Putamen (tissue), 1 donor: Measurements from ENCODE around the gene CLINT1.

Experiments used
- DNase-seq: peaks from one replicate; pipeline ENCODE4 v3.0.0-alpha.2; 2016; ENCODE audit warnings: low spot score

Gene CLINT1

GRCh38 chr5:157758706-157759105, 100.2 kb downstream of the CLINT1 start:
- DNase-seq: no peak

DNA sequence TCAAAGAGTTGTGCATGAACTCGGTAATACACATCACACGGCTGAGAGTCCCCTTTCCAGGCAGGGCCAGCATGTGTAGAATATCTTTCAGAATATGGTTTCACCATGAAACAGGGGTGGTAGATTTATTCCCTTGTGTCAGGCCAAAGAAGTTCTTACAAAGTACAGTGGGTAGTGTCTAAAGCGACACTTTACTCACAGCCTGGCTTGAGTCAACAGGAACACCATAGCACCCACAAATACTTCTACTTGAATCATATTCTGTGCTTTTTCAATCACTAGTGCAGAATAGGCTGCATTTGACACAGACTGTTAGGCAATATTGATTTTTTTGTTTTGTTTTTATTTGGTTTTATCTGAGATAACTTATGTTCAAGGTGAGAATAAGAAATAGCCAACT, 102.8 kb downstream of the CLINT1 start:
- DNase-seq: no peak

GRCh38 chr5:157750320-157750719, 108.6 kb downstream of the CLINT1 start:
- DNase-seq: no peak

DNA sequence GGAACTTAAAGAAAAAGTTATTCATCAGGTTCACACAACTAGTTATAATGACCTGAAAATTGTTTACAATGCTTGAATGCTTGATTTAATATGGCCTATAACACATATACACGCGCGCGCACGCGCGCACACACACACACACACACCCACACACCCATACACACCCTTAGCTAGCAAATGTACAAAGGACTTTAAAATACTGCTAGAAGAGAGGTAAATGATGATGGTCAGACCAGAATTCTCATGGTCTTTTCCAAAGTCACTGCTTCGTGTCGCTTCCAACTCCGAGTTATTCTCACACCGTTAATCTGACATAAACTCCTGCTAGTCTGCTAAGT, 109.5 kb downstream of the CLINT1 start:
- no peak for DNase-seq

DNA sequence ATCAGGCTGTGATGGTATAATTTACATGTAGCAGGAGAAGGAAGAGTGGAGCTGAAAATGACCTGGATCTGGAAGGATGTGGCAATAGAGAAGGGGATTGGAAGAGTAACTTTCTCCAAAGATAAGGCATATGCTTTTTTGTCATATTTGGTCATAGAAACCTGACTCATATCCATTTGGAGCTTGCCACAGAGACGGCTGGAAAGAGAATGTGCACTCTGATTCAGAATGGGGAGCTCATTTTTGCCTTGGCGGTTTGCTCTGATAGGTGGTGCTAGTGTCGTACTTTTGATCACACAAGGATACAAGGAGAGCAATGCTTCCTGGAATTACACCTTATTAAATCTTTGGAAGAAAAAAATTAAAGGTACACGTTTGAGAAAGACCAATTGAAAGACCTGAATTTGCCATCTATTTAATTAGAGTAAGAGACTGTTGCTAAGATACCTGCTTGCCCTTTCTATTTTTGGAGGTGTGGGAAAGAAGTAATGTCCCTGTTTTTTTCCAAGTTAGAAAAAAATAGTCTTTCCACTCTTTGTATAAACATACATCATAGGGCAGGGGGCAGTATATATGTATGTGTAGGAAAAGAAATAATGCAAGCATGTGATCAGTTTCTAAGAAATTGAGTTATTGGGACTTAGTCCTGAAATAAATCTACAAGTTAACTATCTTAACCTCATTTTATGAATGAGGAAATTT, 110.0 kb downstream of the CLINT1 start:
- no peak for DNase-seq

- no peak for DNase-seq
Measured at GRCh38 chr5:157747766-157748700, 110.9 kb downstream of the CLINT1 start.

- DNase-seq: no peak
Measured at GRCh38 chr5:157747173-157747740, 111.7 kb downstream of the CLINT1 start.

GRCh38 chr5:157745041-157745456, 113.9 kb downstream of the CLINT1 start:
- DNase-seq: no peak

GRCh38 chr5:157744051-157745011, 114.6 kb downstream of the CLINT1 start:
- DNase-seq: no peak

DNA sequence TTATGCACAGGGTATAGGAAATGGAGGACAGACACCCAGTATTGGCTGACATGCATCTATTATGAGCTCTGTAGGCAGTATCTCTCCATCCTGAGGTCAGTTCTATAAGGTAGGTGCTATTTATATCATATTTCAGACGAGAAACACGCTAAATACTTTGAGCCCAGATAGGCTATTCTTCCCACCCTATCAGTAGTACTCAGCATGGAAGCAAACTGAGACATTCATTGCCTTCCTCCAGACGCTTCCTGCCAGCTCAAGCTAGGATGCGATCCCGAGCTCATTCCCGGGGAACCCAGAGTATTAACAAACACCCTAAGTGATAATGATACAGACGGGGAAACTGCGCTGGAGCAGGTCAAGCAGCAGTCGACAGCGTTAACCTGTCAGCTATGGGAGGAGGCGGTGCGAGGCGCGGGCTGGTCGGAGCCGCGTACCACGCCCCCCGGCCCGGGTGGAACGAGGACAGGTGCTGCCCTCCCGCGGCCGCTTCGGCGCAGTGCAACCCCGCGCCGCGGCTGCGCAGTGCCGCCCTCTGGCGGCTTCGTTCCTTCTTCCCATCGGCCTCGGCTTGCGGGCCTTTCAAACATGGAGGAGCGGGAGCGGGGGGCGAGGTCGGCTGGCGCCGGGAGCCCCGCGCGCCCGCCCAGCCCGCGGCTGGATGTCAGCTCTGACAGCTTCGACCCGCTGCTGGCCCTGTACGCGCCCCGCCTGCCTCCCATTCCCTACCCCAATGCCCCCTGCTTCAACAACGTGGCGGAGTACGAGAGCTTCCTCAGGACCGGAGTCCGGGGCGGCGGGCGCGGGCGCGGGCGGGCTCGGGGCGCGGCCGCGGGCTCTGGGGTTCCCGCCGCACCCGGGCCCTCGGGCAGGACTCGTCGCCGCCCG, 115.5 kb downstream of the CLINT1 start, which contains the start of gene LSM11:
TSS of gene LSM11 (plus strand) at position 550 of the 888 bp plus-strand sequence. CDS start at position 589, 39 bp downstream.
- peak; percentile 83 for DNase-seq

GRCh38 chr5:157741131-157741530, 117.8 kb downstream of the CLINT1 start:
- DNase-seq: no peak

- no peak for DNase-seq
Measured at GRCh38 chr5:157740229-157740610, 118.7 kb downstream of the CLINT1 start.

- peak; percentile 61 for DNase-seq
Measured at GRCh38 chr5:157739388-157740228, 119.3 kb downstream of the CLINT1 start.

GRCh38 chr5:157735991-157736390, 123.0 kb downstream of the CLINT1 start:
- DNase-seq: no peak
